Fibroblast of lung (primary cell): Measurements from ENCODE around the gene SIN3B. TPM values are rescaled to one million over a fixed set of nuclear protein-coding genes. Genes with fewer than 3 reads are reported as not detected.
"Not testable (repeated sequence)": the region's sequence is repeated elsewhere in the genome, so short reads cannot be mapped to it uniquely, and the experiment has no call there.

ENCODE experiments used
- DNase-seq, 2 donors: peaks; one replicate each; pipeline versions ENCODE4 v3.0.0 to v3.0.0-alpha.2; 2010; ENCODE audit warnings: low read depth in 2 of 2
- H2AFZ ChIP-seq: 2 replicates; pipeline ENCODE4 v1.5.1; 2012; ENCODE audit warnings: low read length, control low read depth, inconsistent platforms
- H3K27ac ChIP-seq: 2 replicates; pipeline ENCODE4 v1.5.1; 2011; ENCODE audit warnings: low read length, control low read depth; ENCODE audit not compliant: insufficient read depth
- H3K27me3 ChIP-seq: 2 replicates; pipeline ENCODE4 v1.5.1; 2011; ENCODE audit warnings: mild to moderate bottlenecking, low read length; ENCODE audit not compliant: control insufficient read depth, insufficient read depth
- H3K36me3 ChIP-seq: 2 replicates; pipeline ENCODE4 v1.5.1; 2011; ENCODE audit warnings: low read length; ENCODE audit not compliant: control insufficient read depth, insufficient read depth
- H3K4me1 ChIP-seq: 2 replicates; pipeline ENCODE4 v1.5.1; 2011; ENCODE audit warnings: low read length; ENCODE audit not compliant: control insufficient read depth, insufficient read depth; ENCODE audit errors: extremely low read depth
- H3K4me2 ChIP-seq: 2 replicates; pipeline ENCODE4 v1.5.1; 2011; ENCODE audit warnings: low read length, control low read depth; ENCODE audit not compliant: insufficient read depth; ENCODE audit errors: extremely low read depth
- H3K4me3 ChIP-seq, 4 experiments: fragments of 200-600 bp in 1 of 4; sonication (generic) in 1 of 4; replicated peaks in 1 of 4; 2 replicates each; pipeline ENCODE4 v1.5.1; 2011 to 2016; ENCODE audit warnings: low read length in 4 of 4, low read depth in 3 of 4, mild to moderate bottlenecking in 3 of 4, control low read depth in 2 of 4, inconsistent platforms in 1 of 4, mixed read lengths in 1 of 4; ENCODE audit not compliant: insufficient read depth in 1 of 4; ENCODE audit errors: control extremely low read depth in 1 of 4
- H3K79me2 ChIP-seq: 2 replicates; pipeline ENCODE4 v1.5.1; 2012; ENCODE audit warnings: mild to moderate bottlenecking, low read length, inconsistent platforms; ENCODE audit not compliant: control insufficient read depth, insufficient read depth
- H3K9ac ChIP-seq: 2 replicates; pipeline ENCODE4 v1.5.1; 2011; ENCODE audit warnings: mild to moderate bottlenecking, low read length, control low read depth; ENCODE audit not compliant: insufficient read depth
- H3K9me3 ChIP-seq: 2 replicates; pipeline ENCODE4 v1.5.1; 2012; ENCODE audit warnings: low read depth, low read length; ENCODE audit not compliant: control insufficient read depth, insufficient read depth
- H4K20me1 ChIP-seq: 2 replicates; pipeline ENCODE4 v1.5.1; 2011; ENCODE audit warnings: low read length; ENCODE audit not compliant: control insufficient read depth, insufficient read depth; ENCODE audit errors: extremely low read depth
- EZH2 ChIP-seq: IDR thresholded peaks from 2 replicates; pipeline ENCODE4 v1.5.1; 2012; ENCODE audit warnings: low read length, control low read depth, mild to moderate bottlenecking; ENCODE audit errors: missing control alignments
- polyA plus RNA-seq, 2 donors: library from polyadenylated mRNA; depleted of rRNA in 1 of 2; stranded (reverse) in 1 of 2; unstranded in 1 of 2; fragments of >200 nt; gene quantifications; 2 replicates each; pipeline ENCODE4 v1.2.1, GENCODE V29; 2011 to 2012; ENCODE audit warnings: missing spikeins in 1 of 2
- total RNA-seq: library from RNA; depleted of rRNA; stranded (reverse); fragments of >200 nt; gene quantifications from 2 replicates; pipeline ENCODE4 v1.2.1, GENCODE V29; 2014
- TF ChIP-seq, protein P1 (sequence below), 2 donors: IDR thresholded peaks in 1 of 2; conservative IDR thresholded peaks in 1 of 2; 1 replicate in 1 of 2; 2 replicates in 1 of 2; pipeline ENCODE4 v1.5.1; 2011 to 2012; ENCODE audit warnings: low read length in 2 of 2, control low read depth in 1 of 2, inconsistent platforms in 1 of 2, low read depth in 1 of 2, mild to moderate bottlenecking in 1 of 2

The SIN3B gene
- total and polyA plus RNA-seq, 2 donors (not counting 1 experiment from before 2014, with no cell fraction given), result 14.9 to 32.9 TPM

- no peak overlapping the region for H2AFZ ChIP-seq
- H3K9me3 ChIP-seq, result no peaks in the 10 kb centered on the region
- no peak overlapping the region for H3K4me3 ChIP-seq
- H3K79me2 ChIP-seq, result peaks cover 7% of the 10 kb centered on the region
- TF ChIP-seq, protein P1, sequence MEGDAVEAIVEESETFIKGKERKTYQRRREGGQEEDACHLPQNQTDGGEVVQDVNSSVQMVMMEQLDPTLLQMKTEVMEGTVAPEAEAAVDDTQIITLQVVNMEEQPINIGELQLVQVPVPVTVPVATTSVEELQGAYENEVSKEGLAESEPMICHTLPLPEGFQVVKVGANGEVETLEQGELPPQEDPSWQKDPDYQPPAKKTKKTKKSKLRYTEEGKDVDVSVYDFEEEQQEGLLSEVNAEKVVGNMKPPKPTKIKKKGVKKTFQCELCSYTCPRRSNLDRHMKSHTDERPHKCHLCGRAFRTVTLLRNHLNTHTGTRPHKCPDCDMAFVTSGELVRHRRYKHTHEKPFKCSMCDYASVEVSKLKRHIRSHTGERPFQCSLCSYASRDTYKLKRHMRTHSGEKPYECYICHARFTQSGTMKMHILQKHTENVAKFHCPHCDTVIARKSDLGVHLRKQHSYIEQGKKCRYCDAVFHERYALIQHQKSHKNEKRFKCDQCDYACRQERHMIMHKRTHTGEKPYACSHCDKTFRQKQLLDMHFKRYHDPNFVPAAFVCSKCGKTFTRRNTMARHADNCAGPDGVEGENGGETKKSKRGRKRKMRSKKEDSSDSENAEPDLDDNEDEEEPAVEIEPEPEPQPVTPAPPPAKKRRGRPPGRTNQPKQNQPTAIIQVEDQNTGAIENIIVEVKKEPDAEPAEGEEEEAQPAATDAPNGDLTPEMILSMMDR (conservative IDR thresholded peaks at IDR 0.05 in 1 of 2, IDR thresholded peaks at IDR 0.05 in 1 of 2; ENCODE audit: low read depth in 1 of 2, low read length in 2 of 2), result no peak
- no peak for TF ChIP-seq EZH2
- no peaks in the 10 kb centered on the region for H4K20me1 ChIP-seq
- H3K27ac ChIP-seq, result no peak overlapping the region
- DNase-seq, result no peak
- no peak overlapping the region for H3K4me2 ChIP-seq
- no peaks in the 10 kb centered on the region for H3K27me3 ChIP-seq
- H3K4me1 ChIP-seq, result no peaks in the 10 kb centered on the region
- no peak overlapping the region for H3K9ac ChIP-seq
- peaks cover 22% of the 10 kb centered on the region for H3K36me3 ChIP-seq
Observed at GRCh38 chr19:16872728-16873127, 43.5 kb downstream of the SIN3B start.

DNA sequence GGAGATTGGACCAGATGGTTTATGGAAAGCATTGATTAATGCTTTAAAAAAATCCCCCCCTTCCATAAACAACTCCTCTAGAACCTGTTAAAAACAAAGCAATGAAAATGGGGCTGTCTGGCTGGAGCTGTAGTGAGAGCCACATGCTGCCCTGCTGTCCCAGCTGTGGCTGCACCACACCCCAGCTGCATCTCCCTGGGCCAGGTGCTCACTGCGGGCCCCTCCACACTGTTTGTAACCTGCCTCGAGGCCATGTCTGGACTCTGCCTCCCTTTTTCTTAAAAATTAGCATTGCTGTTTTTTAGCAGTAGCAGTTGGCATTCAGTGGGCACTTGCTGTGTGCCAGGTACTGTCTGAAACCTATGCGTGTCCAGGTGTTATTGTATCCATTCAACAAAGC is 44.4 kb downstream of the SIN3B start:
- Histone ChIP-seq H3K9ac (no peak overlapping the region), H3K4me3 (no peak overlapping the region), H3K9me3 (no peaks in the 10 kb centered on the region), H4K20me1 (no peaks in the 10 kb centered on the region), H3K36me3 (peaks cover 21% of the 10 kb centered on the region), H3K4me2 (no peak overlapping the region), H3K4me1 (no peaks in the 10 kb centered on the region), H3K79me2 (peaks cover 7% of the 10 kb centered on the region), H3K27ac (no peak overlapping the region), H3K27me3 (no peaks in the 10 kb centered on the region), H2AFZ (no peak overlapping the region)
- TF ChIP-seq, protein P1 (conservative IDR thresholded peaks at IDR 0.05 in 1 of 2, IDR thresholded peaks at IDR 0.05 in 1 of 2; ENCODE audit: low read depth in 1 of 2, low read length in 2 of 2), result no peak
- no peak for TF ChIP-seq EZH2
- no peak for DNase-seq

GRCh38 chr19:16874250-16874977 is 45.2 kb downstream of the SIN3B start:
- H3K4me3 ChIP-seq, result no peak overlapping the region
- H4K20me1 ChIP-seq, result no peaks in the 10 kb centered on the region
- no peak overlapping the region for H2AFZ ChIP-seq
- peaks cover 7% of the 10 kb centered on the region for H3K79me2 ChIP-seq
- no peak overlapping the region for H3K9ac ChIP-seq
- H3K9me3 ChIP-seq, result no peaks in the 10 kb centered on the region
- no peaks in the 10 kb centered on the region for H3K4me1 ChIP-seq
- DNase-seq, result no peak
- H3K36me3 ChIP-seq, result peaks cover 19% of the 10 kb centered on the region
- H3K27me3 ChIP-seq, result no peaks in the 10 kb centered on the region
- no peak overlapping the region for H3K4me2 ChIP-seq
- no peak overlapping the region for H3K27ac ChIP-seq
- TF ChIP-seq, protein P1 (conservative IDR thresholded peaks at IDR 0.05 in 1 of 2, IDR thresholded peaks at IDR 0.05 in 1 of 2; ENCODE audit: low read depth in 1 of 2, low read length in 2 of 2), result no peak
- no peak for TF ChIP-seq EZH2

DNA sequence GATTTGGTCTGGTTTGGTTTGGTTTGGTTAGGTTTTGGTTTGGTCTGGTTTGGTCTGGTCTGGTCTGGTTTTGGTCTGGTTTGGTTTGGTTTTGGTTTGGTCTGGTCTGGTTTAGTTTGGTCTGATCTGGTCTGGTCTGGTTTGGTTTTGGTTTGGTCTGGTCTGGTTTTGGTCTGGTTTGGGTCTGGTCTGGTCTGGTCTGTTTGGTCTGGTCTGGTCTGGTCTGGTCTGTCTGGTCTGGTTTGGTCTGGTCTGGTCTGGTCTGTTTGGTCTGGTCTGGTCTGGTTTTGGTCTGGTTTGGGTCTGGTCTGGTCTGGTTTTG is 45.7 kb downstream of the SIN3B start:
- H4K20me1 ChIP-seq, H3K79me2 ChIP-seq, H3K4me3 ChIP-seq, DNase-seq, H3K9ac ChIP-seq, H3K27me3 ChIP-seq, H3K4me1 ChIP-seq, H2AFZ ChIP-seq, H3K9me3 ChIP-seq, H3K27ac ChIP-seq, H3K4me2 ChIP-seq: not testable (repeated sequence)
- peaks cover 21% of the 10 kb centered on the region for H3K36me3 ChIP-seq
